SU-DHL-6 (cell line): Measurements from ENCODE around the gene PHLDB1.
"Not testable (repeated sequence)": the region's sequence is repeated elsewhere in the genome, so short reads cannot be mapped to it uniquely, and the experiment has no call there.

Experiments used
- H2AFZ ChIP-seq: fragments of 200-600 bp; sonication (generic); 2 replicates; pipeline ENCODE4 v1.6.1; 2014; ENCODE audit warnings: low read depth, mild to moderate bottlenecking, moderate library complexity, mixed read lengths, antibody characterized with exemption, low read length; ENCODE audit not compliant: severe bottlenecking
- H3F3A ChIP-seq: fragments of 200-600 bp; shearing (Covaris generic); 2 replicates; pipeline ENCODE4 v1.6.0; 2016; ENCODE audit warnings: antibody characterized with exemption, mild to moderate bottlenecking; ENCODE audit not compliant: insufficient read depth
- H3K27ac ChIP-seq: fragments of 200-600 bp; sonication (generic); 2 replicates; pipeline ENCODE4 v1.5.1; 2016; ENCODE audit warnings: low read depth, mild to moderate bottlenecking, low read length, moderate library complexity, mixed read lengths
- H3K27me3 ChIP-seq: fragments of 200-600 bp; sonication (generic), shearing (Covaris generic); 2 replicates; pipeline ENCODE4 v1.6.0; 2014; ENCODE audit warnings: mild to moderate bottlenecking, low read length
- H3K36me3 ChIP-seq: fragments of 200-600 bp; sonication (generic); 2 replicates; pipeline ENCODE4 v1.6.1; 2014; ENCODE audit warnings: mild to moderate bottlenecking, low read length, mixed read lengths
- H3K4me2 ChIP-seq: fragments of 300-600, 200-600 bp; shearing (Covaris generic), sonication (generic); 2 replicates; pipeline ENCODE4 v1.6.0; 2014; ENCODE audit warnings: low read length, low read depth, mild to moderate bottlenecking; ENCODE audit not compliant: poor library complexity, severe bottlenecking
- H3K4me3 ChIP-seq: fragments of 200-600 bp; sonication (generic); 2 replicates; pipeline ENCODE4 v1.5.1; 2014; ENCODE audit warnings: antibody characterized with exemption, low read length, mild to moderate bottlenecking, mixed read lengths; ENCODE audit not compliant: insufficient read depth, poor library complexity, severe bottlenecking
- H3K79me2 ChIP-seq: fragments of 200-600 bp; sonication (generic); 2 replicates; pipeline ENCODE4 v1.6.1; 2014; ENCODE audit warnings: mild to moderate bottlenecking, low read length, moderate library complexity; ENCODE audit not compliant: insufficient read depth
- H3K9ac ChIP-seq: fragments of 200-600 bp; sonication (generic); 2 replicates; pipeline ENCODE4 v1.7.0; 2014; ENCODE audit warnings: mild to moderate bottlenecking, low read length
- H3K9me2 ChIP-seq: fragments of 200-600 bp; sonication (generic); replicated peaks from 2 replicates; pipeline ENCODE4 v1.6.1; 2014; ENCODE audit warnings: low read length; ENCODE audit not compliant: insufficient read depth
- H3K9me3 ChIP-seq: fragments of 200-600 bp; sonication (generic); 2 replicates; pipeline ENCODE4 v1.6.1; 2014; ENCODE audit warnings: low read length, mixed read lengths; ENCODE audit not compliant: insufficient read depth
- H4K20me1 ChIP-seq: fragments of 200-600 bp; sonication (generic); 2 replicates; pipeline ENCODE4 v1.6.1; 2014; ENCODE audit warnings: low read depth, mild to moderate bottlenecking, antibody characterized with exemption, low read length, moderate library complexity, mixed read lengths
- CTCF ChIP-seq: fragments of 200-600 bp; sonication (generic); IDR thresholded peaks from one replicate; pipeline ENCODE4 v1.5.1; 2017; ENCODE audit warnings: antibody characterized with exemption, mild to moderate bottlenecking, low read length, moderate library complexity; ENCODE audit not compliant: insufficient read depth, poor library complexity, severe bottlenecking
- EZH2phosphoT487 ChIP-seq: fragments of 200-600 bp; sonication (generic), shearing (Covaris generic); conservative IDR thresholded peaks from 2 replicates; pipeline ENCODE4 v1.6.1; 2018; ENCODE audit warnings: mild to moderate bottlenecking, antibody characterized with exemption, low read length, moderate library complexity, mixed read lengths

The PHLDB1 gene

GRCh38 chr11:118596224-118597146, 10.9 kb upstream of the PHLDB1 start:
- Histone ChIP-seq H3K27me3 (no peaks in the 10 kb centered on the region), H3K9ac (no peak overlapping the region), H3K9me3 (no peaks in the 10 kb centered on the region), H3K9me2 (no peaks in the 10 kb centered on the region), H2AFZ (no peak overlapping the region), H3K4me3 (no peak overlapping the region), H3K4me2 (no peak overlapping the region), H4K20me1 (no peaks in the 10 kb centered on the region), H3K27ac (no peak overlapping the region), H3F3A (peaks cover 6% of the 10 kb centered on the region; the same call in 1 of the 2 replicates), H3K36me3 (peaks cover 43% of the 10 kb centered on the region; the same call in 1 of the 2 replicates), H3K79me2 (no peaks in the 10 kb centered on the region)
- TF ChIP-seq EZH2phosphoT487 (no peak), CTCF (no peak)

GRCh38 chr11:118597556-118597955, 9.9 kb upstream of the PHLDB1 start:
- Histone ChIP-seq H3K9ac (no peak overlapping the region), H3K9me3 (no peaks in the 10 kb centered on the region), H3K4me2 (no peak overlapping the region), H3F3A (peaks cover 7% of the 10 kb centered on the region), H3K9me2 (no peaks in the 10 kb centered on the region), H3K36me3 (peaks cover 44% of the 10 kb centered on the region; the same call in 1 of the 2 replicates), H3K27ac (no peak overlapping the region), H3K79me2 (no peaks in the 10 kb centered on the region), H4K20me1 (no peaks in the 10 kb centered on the region), H3K27me3 (no peaks in the 10 kb centered on the region), H2AFZ (no peak overlapping the region), H3K4me3 (no peak overlapping the region)
- TF ChIP-seq EZH2phosphoT487 (no peak), CTCF (no peak)

- no peak overlapping the region for H3K27ac ChIP-seq
- no peaks in the 10 kb centered on the region for H3K9me2 ChIP-seq
- H2AFZ ChIP-seq = no peak overlapping the region
- H3K4me3 ChIP-seq = no peak overlapping the region
- no peak for TF ChIP-seq EZH2phosphoT487
- no peak for TF ChIP-seq CTCF
- H3K9me3 ChIP-seq = no peaks in the 10 kb centered on the region
- peaks cover 26% of the 10 kb centered on the region; the same call in 1 of the 2 replicates for H3K36me3 ChIP-seq
- H3K79me2 ChIP-seq = no peaks in the 10 kb centered on the region
- no peaks in the 10 kb centered on the region for H3K27me3 ChIP-seq
- H3K9ac ChIP-seq = no peak overlapping the region
- no peaks in the 10 kb centered on the region for H4K20me1 ChIP-seq
- peaks cover 17% of the 10 kb centered on the region for H3F3A ChIP-seq
- H3K4me2 ChIP-seq = no peak overlapping the region
These were observed 5.1 kb upstream of the PHLDB1 start for GRCh38 chr11:118602331-118602730.

GRCh38 chr11:118603709-118604108, 3.7 kb upstream of the PHLDB1 start:
- Histone ChIP-seq H3F3A (peaks cover 17% of the 10 kb centered on the region), H3K36me3 (peaks cover 20% of the 10 kb centered on the region; the same call in 1 of the 2 replicates)
- H3K79me2 ChIP-seq, H2AFZ ChIP-seq, H3K27me3 ChIP-seq, H3K9me2 ChIP-seq, H4K20me1 ChIP-seq, H3K4me2 ChIP-seq, H3K27ac ChIP-seq, H3K9me3 ChIP-seq, H3K9ac ChIP-seq, H3K4me3 ChIP-seq: not testable (repeated sequence)
